Chondrocyte (in vitro differentiated cells): ENCODE data around the gene RNF208. TPM values are rescaled to one million over a fixed set of nuclear protein-coding genes. Genes with fewer than 3 reads are reported as not detected.

Source experiments
- DNase-seq: peaks from one replicate; pipeline ENCODE4 v3.0.0; 2021; ENCODE audit warnings: mixed read lengths, low spot score
- H3K27ac Mint-ChIP-seq: one replicate; pipeline ENCODE4 v1.8.0; 2021; ENCODE audit warnings: mild to moderate bottlenecking, moderate library complexity, mixed read lengths; ENCODE audit not compliant: unreplicated experiment
- H3K27me3 Mint-ChIP-seq: 2 replicates; pipeline ENCODE4 v1.8.0; 2021; ENCODE audit warnings: low read depth, mixed read lengths
- H3K36me3 Mint-ChIP-seq: 2 replicates; pipeline ENCODE4 v1.8.0; 2021; ENCODE audit warnings: low read depth, mixed read lengths
- H3K4me1 Mint-ChIP-seq: 2 replicates; pipeline ENCODE4 v1.8.0; 2021; ENCODE audit warnings: low read depth, mild to moderate bottlenecking, mixed read lengths
- H3K4me3 Mint-ChIP-seq: one replicate; pipeline ENCODE4 v1.8.0; 2021; ENCODE audit warnings: mild to moderate bottlenecking, moderate library complexity, mixed read lengths; ENCODE audit not compliant: unreplicated experiment
- H3K9me3 Mint-ChIP-seq: 2 replicates; pipeline ENCODE4 v1.8.0; 2021; ENCODE audit warnings: low read depth, mixed read lengths
- CTCF ChIP-seq: fragments of 200-600 bp; sonication (generic); IDR thresholded peaks from 2 replicates; pipeline ENCODE4 v1.5.0; 2021; ENCODE audit warnings: antibody characterized with exemption, mild to moderate bottlenecking, moderate library complexity
- total RNA-seq: library from RNA; stranded (reverse); gene quantifications from 3 replicates; pipeline ENCODE4 v1.2.1, GENCODE V29; 2021

Gene RNF208
- total RNA-seq, 1 donor from 2014 or later, result 3.3 TPM

GRCh38 chr9:137192448-137192780, 29.6 kb downstream of the RNF208 start:
- no peaks in the 10 kb centered on the region for H3K27me3 Mint-ChIP-seq
- no peaks in the 10 kb centered on the region for H3K9me3 Mint-ChIP-seq
- no peak for TF ChIP-seq CTCF
- peaks cover 3% of the 10 kb centered on the region for H3K36me3 Mint-ChIP-seq
- H3K4me1 Mint-ChIP-seq, result peaks cover 34% of the 10 kb centered on the region
- H3K27ac Mint-ChIP-seq, result no peak overlapping the region
- no peak for DNase-seq
- H3K4me3 Mint-ChIP-seq, result no peak overlapping the region

GRCh38 chr9:137191691-137192447, 30.2 kb downstream of the RNF208 start:
- H3K36me3 Mint-ChIP-seq, result peaks cover 3% of the 10 kb centered on the region
- no peak for DNase-seq
- H3K27ac Mint-ChIP-seq, result no peak overlapping the region
- H3K27me3 Mint-ChIP-seq, result no peaks in the 10 kb centered on the region
- no peaks in the 10 kb centered on the region for H3K9me3 Mint-ChIP-seq
- peaks cover 35% of the 10 kb centered on the region for H3K4me1 Mint-ChIP-seq
- no peak overlapping the region for H3K4me3 Mint-ChIP-seq
- no peak for TF ChIP-seq CTCF

- Mint-ChIP-seq H3K4me3 (peak overlapping the region; percentile 57), H3K36me3 (peaks cover 3% of the 10 kb centered on the region), H3K4me1 (peaks cover 39% of the 10 kb centered on the region), H3K27me3 (no peaks in the 10 kb centered on the region), H3K9me3 (no peaks in the 10 kb centered on the region), H3K27ac (peak overlapping the region; percentile 49)
- no peak for DNase-seq
- no peak for TF ChIP-seq CTCF
Observed at GRCh38 chr9:137191245-137191644, 30.8 kb downstream of the RNF208 start.

GRCh38 chr9:137190315-137190856, 31.7 kb downstream of the RNF208 start:
- Mint-ChIP-seq H3K4me1 (peaks cover 40% of the 10 kb centered on the region), H3K36me3 (peaks cover 4% of the 10 kb centered on the region), H3K4me3 (peak overlapping the region; percentile 94), H3K27me3 (no peaks in the 10 kb centered on the region), H3K27ac (peak overlapping the region; percentile 49), H3K9me3 (no peaks in the 10 kb centered on the region)
- no peak for TF ChIP-seq CTCF
- DNase-seq, result no peak

GRCh38 chr9:137189297-137190295, 32.4 kb downstream of the RNF208 start:
- no peaks in the 10 kb centered on the region for H3K27me3 Mint-ChIP-seq
- H3K9me3 Mint-ChIP-seq, result no peaks in the 10 kb centered on the region
- H3K4me3 Mint-ChIP-seq, result peak overlapping the region; percentile 94
- no peak for DNase-seq
- peaks cover 4% of the 10 kb centered on the region for H3K36me3 Mint-ChIP-seq
- no peak for TF ChIP-seq CTCF
- H3K4me1 Mint-ChIP-seq, result peaks cover 36% of the 10 kb centered on the region
- H3K27ac Mint-ChIP-seq, result peak overlapping the region; percentile 96
